Measurements from ENCODE around the gene GINM1. TPM values are rescaled to one million over a fixed set of nuclear protein-coding genes. Genes with fewer than 3 reads are reported as not detected.

GINM1 gene
- total and polyA plus RNA-seq, 8 donors: 3.2 to 61.6 (median 27.6) TPM

DNA sequence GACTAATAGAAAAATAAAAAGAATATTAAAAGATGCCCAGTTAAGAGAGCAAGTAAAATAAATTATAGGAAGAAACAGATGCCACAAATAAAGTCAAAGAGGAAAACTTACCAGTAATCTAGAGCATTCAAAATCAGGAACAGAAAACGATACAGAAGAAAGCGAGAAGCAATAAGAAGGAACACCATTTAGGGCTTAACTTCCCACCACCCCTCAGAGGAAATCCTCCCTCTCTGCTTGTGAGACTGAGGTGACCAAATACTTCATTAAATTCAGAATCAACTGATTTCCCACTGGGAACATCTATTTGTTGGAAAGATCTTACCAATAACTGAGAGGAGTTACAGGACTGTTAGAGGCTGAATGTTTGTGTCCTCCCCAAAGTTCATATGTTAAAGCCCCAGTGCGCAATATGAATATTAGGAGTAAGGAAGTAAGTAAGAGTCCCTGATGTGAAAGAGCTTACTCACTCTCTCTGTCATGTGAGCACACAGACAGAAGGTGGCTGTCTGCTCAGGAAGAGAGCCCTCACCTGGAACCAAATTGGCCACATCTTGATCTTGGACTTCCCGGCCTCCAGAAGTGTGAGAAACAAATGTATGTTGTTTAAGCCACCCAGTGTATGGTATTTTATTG is 62.8 kb downstream of the GINM1 start:
- no peak overlapping the region for H3K27ac ChIP-seq

GRCh38 chr6:149634315-149634714 is 68.1 kb downstream of the GINM1 start:
- intact Hi-C loops (cut with DNase I; ENCODE audit: low total_unique reads): no loop called here
- Histone ChIP-seq H3K9me3 (no peaks in the 10 kb centered on the region), H3K27me3 (no peaks in the 10 kb centered on the region), H3K27ac (no peak overlapping the region), H3K4me3 (no peak overlapping the region), H3K4me1 (peaks cover 0 to 4% (median 0%) of the 10 kb centered on the region in 4 donors), H3K36me3 (peaks cover 4 to 59% (median 41%) of the 10 kb centered on the region in 4 donors)
- no peak for TF ChIP-seq POLR2AphosphoS5 (IDR thresholded peaks at IDR 0.05)
- WGBS, 5 donors: 92 to 100% (median 100%) methylated on average over 1 of the region's 1 CpG
- no peak for DNase-seq

More for the DNA sequence above, 62.8 kb downstream of the GINM1 start:
- no peaks in the 10 kb centered on the region for H3K27me3 ChIP-seq
- H3K4me3 ChIP-seq: no peak overlapping the region
- intact Hi-C loops (cut with DNase I; ENCODE audit: low total_unique reads): no loop called here
- no peaks in the 10 kb centered on the region for H3K9me3 ChIP-seq
- DNase-seq: no peak
- TF ChIP-seq, protein P1, sequence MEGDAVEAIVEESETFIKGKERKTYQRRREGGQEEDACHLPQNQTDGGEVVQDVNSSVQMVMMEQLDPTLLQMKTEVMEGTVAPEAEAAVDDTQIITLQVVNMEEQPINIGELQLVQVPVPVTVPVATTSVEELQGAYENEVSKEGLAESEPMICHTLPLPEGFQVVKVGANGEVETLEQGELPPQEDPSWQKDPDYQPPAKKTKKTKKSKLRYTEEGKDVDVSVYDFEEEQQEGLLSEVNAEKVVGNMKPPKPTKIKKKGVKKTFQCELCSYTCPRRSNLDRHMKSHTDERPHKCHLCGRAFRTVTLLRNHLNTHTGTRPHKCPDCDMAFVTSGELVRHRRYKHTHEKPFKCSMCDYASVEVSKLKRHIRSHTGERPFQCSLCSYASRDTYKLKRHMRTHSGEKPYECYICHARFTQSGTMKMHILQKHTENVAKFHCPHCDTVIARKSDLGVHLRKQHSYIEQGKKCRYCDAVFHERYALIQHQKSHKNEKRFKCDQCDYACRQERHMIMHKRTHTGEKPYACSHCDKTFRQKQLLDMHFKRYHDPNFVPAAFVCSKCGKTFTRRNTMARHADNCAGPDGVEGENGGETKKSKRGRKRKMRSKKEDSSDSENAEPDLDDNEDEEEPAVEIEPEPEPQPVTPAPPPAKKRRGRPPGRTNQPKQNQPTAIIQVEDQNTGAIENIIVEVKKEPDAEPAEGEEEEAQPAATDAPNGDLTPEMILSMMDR (IDR thresholded peaks at IDR 0.05): no peak
- no peak for TF ChIP-seq EP300 (IDR thresholded peaks at IDR 0.05)
- TF ChIP-seq POLR2A (IDR thresholded peaks at IDR 0.05): no peak
- no peak for TF ChIP-seq POLR2AphosphoS5 (IDR thresholded peaks at IDR 0.05)
- WGBS, 5 donors: 86 to 95% (median 92%) methylated on average over 4 of the region's 4 CpGs
- H3K36me3 ChIP-seq: peaks cover 0 to 53% (median 39%) of the 10 kb centered on the region in 4 donors
- H3K4me1 ChIP-seq: peaks cover 0 to 4% (median 0%) of the 10 kb centered on the region in 4 donors

- TF ChIP-seq POLR2AphosphoS5 (IDR thresholded peaks at IDR 0.05): no peak
- TF ChIP-seq, protein P1 (IDR thresholded peaks at IDR 0.05): no peak
- TF ChIP-seq EP300 (IDR thresholded peaks at IDR 0.05): no peak
- no peak for TF ChIP-seq POLR2A (IDR thresholded peaks at IDR 0.05)
- no peaks in the 10 kb centered on the region for H3K27me3 ChIP-seq
- H3K36me3 ChIP-seq: peaks cover 4 to 47% (median 36%) of the 10 kb centered on the region in 4 donors
- WGBS, 5 donors: 57 to 77% (median 71%) methylated on average over 2 of the region's 2 CpGs
- peaks cover 0 to under 1% (median 0%) of the 10 kb centered on the region in 4 donors for H3K4me1 ChIP-seq
- H3K4me3 ChIP-seq: no peak overlapping the region
- no peaks in the 10 kb centered on the region for H3K9me3 ChIP-seq
- no peak overlapping the region for H3K27ac ChIP-seq
- no peak for DNase-seq
- intact Hi-C loops (cut with DNase I; ENCODE audit: low total_unique reads): no loop called here
These were observed 69.9 kb downstream of the GINM1 start for GRCh38 chr6:149636124-149636523.

Small RNA genes within 50 kb of the gene (small RNA-seq; reads per million reads assigned to genes)
- gene RF00019 (0 reads per million in 4 donors), gene RF00410 (0 reads per million in 4 donors), gene RNU7-3P (0 to 3.4 (median 0) reads per million in 4 donors)

Other genes starting within 250 kb of the GINM1 start
- gene TAB2, start 248.7 kb upstream of the GINM1 start, total RNA-seq: 100 to 1,000 TPM in 2 of 5 donors, 10 to 100 TPM in 3; 15.6 to 119 (median 56.4) TPM
- gene TAB2, start 248.7 kb upstream of the GINM1 start, polyA plus RNA-seq: 10 to 100 TPM; 14.1 to 39.1 (median 24.0) TPM
- 1 to 10 TPM in 4 of 5 donors, not detected in 1; 1.2 to 7.7 (median 4.0) TPM for gene SUMO4, start 166.1 kb upstream of the GINM1 start, total RNA-seq
- not detected for gene SUMO4, start 166.1 kb upstream of the GINM1 start, polyA plus RNA-seq
- gene ZC3H12D, start 81.4 kb upstream of the GINM1 start, total RNA-seq: 1 to 10 TPM in 2 of 5 donors, not detected in 3; 1.1 to 2.2 TPM
- under 1 TPM; 0.31 to 0.85 (median 0.56) TPM for gene ZC3H12D, start 81.4 kb upstream of the GINM1 start, polyA plus RNA-seq
- 10 to 100 TPM in 3 of 5 donors, 1 to 10 TPM in 2; 7.6 to 59.7 (median 35.1) TPM for gene PPIL4, start 20.3 kb upstream of the GINM1 start, total RNA-seq
- 10 to 100 TPM; 12.4 to 20.0 (median 12.8) TPM for gene PPIL4, start 20.3 kb upstream of the GINM1 start, polyA plus RNA-seq
- 10 to 100 TPM in 4 of 5 donors, 1 to 10 TPM in 1; 8.1 to 29.8 (median 26.8) TPM for gene KATNA1, start 82.3 kb downstream of the GINM1 start, total RNA-seq
- gene KATNA1, start 82.3 kb downstream of the GINM1 start, polyA plus RNA-seq: 10 to 100 TPM in 2 of 3 donors, 1 to 10 TPM in 1; 9.2 to 20.2 (median 10.4) TPM
- gene LATS1, start 151.7 kb downstream of the GINM1 start, total RNA-seq: 100 to 1,000 TPM in 1 of 5 donors, 10 to 100 TPM in 4; 10.7 to 109 (median 28.4) TPM
- 1 to 10 TPM; 3.8 to 5.0 (median 4.1) TPM for gene LATS1, start 151.7 kb downstream of the GINM1 start, polyA plus RNA-seq
- gene NUP43, start 180.2 kb downstream of the GINM1 start, total RNA-seq: 10 to 100 TPM in 4 of 5 donors, 1 to 10 TPM in 1; 1.2 to 51.9 (median 39.0) TPM
- 1 to 10 TPM; 5.2 to 9.0 (median 6.3) TPM for gene NUP43, start 180.2 kb downstream of the GINM1 start, polyA plus RNA-seq
- gene PCMT1, start 183.4 kb downstream of the GINM1 start, total RNA-seq: 100 to 1,000 TPM in 1 of 5 donors, 10 to 100 TPM in 3, 1 to 10 TPM in 1; 2.6 to 109 (median 78.6) TPM
- 10 to 100 TPM; 35.6 to 44.5 (median 42.0) TPM for gene PCMT1, start 183.4 kb downstream of the GINM1 start, polyA plus RNA-seq

Measured in stomach (tissue), 9 donors.